NCI-H446 treated with DMSO at 0.1 percent for 48 hours (cell line): ENCODE data around the gene GTSF1L.

Source experiments
- DNase-seq: peaks from one replicate; lab custom pipeline; 2025; lab: John Stamatoyannopoulos, UW

GTSF1L gene

DNA sequence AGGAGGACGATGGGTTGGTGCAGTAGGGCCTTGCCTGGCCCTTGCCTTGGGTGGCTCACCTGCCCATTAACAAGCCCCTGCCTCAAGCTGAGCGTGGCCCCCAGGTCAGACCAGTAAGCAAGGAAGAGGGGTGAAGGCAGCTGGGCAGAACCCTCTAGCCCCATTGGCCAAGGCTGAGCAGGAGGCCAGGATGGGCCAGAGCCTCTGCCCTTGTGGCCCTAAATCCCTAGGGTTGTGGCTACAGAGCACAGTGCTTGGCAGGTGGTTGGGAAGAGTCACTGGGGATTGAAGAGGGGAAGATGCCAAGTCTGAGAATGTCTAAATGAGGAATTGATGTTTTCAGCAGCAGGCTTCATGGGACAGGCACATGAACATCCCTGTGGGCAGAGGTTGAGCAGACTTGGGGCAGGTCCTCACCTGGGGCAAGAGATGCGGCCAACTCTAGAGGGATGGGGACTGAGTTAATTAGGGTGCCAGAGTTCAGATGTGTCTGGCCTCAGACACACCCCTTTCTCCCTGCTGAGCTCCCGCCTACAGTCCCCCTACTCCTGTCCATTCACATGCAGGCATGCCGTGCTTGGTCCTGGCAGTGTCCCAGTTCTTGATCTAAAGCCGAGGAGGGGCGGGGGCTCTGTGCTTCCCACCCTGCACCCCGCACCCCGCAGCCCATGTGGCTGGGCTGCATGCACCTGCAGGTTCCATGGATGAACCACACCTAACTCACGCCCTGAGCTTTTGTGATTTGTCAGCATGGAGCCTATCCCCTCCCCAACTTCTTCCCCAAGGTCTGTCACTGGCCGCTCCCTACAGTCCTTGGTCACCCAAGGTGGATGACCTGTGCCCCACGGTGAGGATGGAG, 9.8 kb downstream of the GTSF1L start:
- no peak for DNase-seq

DNA sequence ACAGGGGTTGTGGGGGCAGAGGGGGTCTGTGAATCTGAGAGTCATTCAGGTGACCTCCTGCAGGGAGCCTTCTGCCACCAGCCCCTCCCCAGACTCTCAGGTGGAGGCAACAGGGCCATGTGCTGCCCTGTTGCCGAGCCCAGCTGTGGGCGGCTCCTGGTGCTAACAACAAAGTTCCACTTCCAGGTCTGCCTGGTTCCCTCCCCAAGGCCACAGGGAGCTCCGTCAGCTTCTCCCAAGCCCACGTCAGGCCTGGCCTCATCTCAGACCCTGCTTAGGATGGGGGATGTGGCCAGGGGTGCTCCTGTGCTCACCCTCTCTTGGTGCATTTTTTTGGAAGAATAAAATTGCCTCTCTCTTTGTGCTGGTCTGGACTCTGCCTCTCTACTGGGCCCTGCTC, 10.7 kb downstream of the GTSF1L start:
- no peak for DNase-seq

DNA sequence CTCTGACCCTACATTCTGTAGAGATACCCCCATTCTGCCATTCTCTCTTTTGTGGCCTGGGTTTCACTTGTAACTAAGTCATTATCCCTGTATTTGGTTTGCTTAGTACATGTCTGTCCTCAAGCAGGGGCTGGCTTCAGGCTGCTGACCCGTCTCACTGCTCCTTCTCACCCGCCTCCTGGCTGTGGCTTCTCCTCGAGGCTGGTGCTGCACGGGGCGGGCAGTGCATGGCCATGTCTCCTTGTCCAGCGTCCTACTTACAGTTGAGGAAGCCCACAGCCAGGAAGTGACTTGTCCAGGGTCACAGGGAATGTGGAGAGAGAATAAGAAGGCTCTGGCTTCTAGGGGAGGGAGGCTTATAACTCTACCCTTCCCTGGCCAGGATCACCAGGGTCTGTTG, 11.3 kb downstream of the GTSF1L start:
- no peak for DNase-seq

DNA sequence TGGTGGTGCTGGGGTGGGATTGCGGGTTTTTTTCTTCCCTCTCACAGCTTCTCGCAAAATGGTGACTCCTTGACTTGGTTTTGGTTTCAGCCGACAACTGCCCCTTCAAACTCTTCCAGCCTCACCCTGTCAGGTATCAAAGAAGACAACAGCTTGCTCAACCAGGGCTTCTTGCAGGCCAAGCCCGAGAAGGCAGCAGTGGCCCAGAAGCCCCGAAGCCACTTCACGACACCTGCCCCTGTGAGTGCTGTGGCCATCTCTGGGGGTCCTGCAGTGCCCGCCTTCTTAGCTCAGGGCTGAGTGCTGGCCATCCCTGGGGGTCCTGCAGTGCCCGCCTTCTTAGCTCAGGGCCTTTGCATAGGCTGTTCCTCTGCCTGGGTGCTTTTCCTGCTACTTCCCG, 11.8 kb downstream of the GTSF1L start:
- no peak for DNase-seq

DNA sequence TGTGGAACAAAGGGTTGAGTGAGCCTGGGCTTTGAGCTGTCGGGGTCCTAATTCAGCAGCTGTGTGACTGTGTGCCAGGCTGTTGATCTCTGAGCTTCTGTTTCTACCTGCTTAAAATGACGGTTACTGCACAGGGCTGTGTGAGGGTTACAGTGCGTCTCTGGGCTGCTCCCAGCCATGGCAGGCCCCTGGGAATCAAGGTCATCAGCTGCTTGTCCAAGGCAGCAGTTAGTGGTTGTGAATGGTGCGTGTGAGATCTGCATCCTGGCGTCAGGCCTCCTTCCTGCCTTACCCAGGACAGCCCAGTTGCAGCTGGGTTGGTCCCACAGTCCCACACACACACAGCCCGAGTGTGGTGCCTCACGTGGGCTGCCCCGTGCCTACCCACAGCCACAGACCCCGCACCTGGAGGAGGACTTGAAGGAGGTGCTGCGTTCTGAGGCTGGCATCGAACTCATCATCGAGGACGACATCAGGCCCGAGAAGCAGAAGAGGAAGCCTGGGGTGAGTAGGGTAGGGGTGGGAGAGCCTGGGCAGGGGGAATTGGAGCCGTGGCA, 15.6 kb downstream of the GTSF1L start:
- DNase-seq = no peak

DNA sequence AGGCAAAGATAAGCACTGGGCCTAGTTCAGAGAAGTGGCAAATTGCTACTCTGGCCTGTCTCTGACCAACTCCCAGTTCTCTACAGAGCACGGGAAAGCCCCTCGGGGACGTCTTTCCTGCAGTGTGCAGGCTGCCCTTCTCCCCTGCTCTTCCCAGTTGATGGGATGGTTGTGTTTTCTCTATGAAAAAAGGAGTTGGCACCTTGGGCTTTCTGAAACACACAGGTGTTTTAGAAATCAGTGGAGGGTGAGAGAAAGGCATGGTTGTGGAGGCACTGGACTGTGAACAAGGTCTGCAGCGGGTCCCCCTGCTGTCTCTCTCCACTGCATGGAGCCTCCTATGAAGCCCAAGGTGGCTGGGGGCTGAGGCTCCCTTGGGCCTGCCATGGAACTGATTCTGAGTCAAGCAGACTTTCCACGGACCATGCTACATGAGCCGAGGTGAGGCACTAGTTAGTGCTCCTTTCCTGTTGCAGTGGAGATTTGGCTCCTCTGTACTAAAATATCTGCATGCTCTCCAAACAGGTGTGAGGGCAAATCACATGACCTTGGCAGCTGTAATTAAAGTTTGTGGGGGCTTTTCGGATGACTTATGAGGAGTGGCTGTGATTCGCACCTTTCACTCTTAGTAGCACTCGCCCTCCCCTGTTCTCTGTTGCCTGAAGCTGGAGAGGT, 16.3 kb downstream of the GTSF1L start:
- no peak for DNase-seq

DNA sequence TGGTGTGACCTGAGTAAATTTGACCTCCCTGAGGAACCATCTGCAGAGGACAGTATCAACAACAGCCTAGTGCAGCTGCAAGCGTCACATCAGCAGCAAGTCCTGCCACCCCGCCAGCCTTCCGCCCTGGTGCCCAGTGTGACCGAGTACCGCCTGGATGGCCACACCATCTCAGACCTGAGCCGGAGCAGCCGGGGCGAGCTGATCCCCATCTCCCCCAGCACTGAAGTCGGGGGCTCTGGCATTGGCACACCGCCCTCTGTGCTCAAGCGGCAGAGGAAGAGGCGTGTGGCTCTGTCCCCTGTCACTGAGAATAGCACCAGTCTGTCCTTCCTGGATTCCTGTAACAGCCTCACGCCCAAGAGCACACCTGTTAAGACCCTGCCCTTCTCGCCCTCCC, 24.3 kb downstream of the GTSF1L start:
- DNase-seq = no peak

DNA sequence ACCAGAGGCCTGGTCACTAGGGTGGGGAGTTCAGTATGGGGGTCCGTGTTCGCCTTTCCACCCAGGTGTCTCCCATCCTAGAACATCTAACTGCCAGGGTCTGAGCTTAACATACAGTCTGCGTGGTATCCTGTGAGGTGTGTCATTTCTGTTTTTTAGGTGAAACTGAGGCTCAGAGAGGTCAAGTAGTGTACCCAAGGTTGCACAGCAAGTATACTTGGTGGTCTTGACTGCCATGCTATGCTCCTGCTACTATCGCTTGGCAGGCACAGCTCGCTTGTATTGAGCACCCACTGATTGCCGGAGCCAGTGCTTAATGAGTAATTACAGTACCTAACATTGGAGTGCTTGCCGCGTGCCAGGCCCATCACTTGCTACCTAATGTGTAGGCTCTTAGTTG, 26.2 kb downstream of the GTSF1L start:
- no peak for DNase-seq

DNA sequence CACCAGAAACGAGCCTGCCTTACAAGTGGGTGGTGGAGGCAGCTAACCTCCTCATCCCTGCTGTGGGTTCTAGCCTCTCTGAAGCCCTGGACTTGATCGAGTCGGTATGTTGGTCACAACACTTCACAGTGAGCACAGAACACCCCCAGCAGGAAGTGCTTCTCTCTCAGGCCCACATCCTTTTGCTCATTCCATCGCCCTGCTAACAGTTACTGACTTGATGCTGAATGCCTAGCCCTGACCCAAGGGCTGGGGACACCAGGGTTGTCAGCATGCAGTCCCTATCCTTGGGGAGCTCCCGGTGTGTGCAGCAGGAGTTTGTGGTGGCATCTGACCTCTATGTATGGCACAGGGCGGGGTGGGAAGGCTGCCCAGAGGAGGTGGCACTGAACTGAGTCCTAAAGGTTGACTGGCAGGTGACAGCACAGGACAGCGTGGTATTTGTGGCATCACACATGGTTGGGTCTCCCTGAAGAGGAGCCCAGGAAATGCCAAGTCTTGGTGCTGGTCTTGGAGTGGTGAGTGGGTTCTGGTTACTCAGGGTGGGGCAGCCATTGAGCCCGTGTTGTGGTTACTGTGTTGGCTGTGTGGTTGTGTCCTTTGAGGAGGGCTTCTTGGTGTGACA, 26.7 kb downstream of the GTSF1L start:
- DNase-seq = no peak

DNA sequence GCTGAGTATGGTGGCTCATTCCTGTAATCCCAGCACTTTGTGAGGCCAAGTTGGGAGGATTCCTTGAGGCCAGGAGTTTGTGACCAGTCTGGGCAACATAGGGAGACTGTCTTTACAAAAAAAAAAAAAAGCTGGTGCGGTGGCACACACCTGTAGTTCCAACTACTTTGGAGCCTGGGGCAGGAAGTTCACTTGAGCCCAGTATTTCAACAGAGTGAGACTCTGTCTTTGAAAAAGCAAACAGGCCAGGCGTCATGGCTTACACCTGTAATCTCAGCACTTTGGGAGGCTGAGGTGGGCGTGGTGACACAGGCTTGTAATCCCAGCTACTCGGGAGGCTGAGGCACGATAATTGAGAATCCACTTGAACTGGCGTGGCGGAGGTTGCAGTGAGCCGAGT, 31.2 kb downstream of the GTSF1L start:
- DNase-seq = no peak

DNA sequence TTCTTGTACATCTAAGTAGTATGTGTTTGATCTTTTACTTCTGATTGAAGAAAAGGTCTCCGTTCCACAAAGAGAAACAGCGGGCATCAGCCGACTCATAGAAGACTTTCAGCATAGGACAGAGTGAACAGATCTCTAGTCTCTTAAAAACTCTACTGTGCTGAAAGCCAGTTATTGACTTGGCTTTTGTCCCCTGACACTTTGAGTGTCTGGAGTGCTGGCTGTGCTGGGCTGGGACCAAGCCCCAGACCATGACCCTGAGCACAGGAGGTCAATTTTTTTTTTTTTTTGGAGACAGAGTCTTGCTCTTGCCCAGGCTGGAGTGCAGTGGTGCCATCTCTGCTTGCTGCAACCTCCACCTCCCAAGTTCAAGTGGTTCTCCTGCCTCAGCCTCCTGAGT, 32.0 kb downstream of the GTSF1L start:
- no peak for DNase-seq

DNA sequence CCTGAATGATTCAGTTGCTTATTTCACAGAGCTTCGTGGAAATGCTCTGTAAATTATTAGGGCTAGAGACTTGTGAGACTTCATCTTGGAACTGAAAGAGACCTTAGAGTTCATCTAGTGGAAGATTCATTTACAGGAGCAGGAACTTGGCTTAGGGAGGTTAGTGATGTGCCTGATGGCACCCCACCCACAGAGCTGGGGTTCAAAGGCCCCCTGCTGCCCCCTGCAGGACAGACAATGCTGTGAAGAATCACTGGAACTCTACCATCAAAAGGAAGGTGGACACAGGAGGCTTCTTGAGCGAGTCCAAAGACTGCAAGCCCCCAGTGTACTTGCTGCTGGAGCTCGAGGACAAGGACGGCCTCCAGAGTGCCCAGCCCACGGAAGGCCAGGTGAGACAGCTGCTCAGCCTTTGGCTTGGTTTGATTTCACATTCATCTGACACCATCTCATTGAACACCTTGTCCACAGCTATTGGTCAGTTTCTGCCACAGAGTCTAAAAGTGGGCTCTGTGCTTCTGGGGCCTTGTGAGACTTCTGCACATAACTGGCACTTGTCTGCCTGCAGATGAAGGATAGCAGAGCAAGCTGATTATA, 34.8 kb downstream of the GTSF1L start:
- DNase-seq = no peak

DNA sequence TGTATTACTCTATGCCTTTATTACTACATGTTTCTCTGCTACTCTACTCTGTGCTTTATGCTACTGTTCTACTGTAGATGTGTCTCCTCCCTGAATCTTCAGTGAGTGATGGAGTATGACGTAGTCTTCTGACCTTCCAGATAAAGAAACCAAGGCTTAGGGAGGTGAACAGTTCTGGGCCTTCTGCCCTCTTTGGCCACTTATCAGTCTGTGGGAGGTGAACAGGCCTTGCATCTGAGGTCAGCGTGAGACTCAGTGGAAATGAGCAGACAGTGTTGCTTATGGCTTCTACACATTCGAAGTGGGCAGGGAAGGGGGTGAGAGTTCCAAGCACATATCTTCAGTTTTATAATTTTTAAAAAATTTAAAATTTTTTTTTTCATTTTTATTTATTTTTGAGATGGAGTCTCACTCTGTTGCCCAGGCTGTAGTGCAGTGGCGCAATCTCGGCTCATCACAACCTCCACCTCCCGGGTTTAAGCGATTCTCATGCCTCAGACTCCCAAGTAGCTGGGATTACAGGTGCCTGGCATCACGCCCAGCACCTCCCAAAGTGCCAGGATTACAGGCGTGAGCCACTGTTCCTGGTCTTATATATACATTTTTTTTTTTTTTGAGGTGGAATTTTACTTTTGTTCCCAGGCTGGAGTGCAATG, 35.7 kb downstream of the GTSF1L start:
- DNase-seq = no peak

DNA sequence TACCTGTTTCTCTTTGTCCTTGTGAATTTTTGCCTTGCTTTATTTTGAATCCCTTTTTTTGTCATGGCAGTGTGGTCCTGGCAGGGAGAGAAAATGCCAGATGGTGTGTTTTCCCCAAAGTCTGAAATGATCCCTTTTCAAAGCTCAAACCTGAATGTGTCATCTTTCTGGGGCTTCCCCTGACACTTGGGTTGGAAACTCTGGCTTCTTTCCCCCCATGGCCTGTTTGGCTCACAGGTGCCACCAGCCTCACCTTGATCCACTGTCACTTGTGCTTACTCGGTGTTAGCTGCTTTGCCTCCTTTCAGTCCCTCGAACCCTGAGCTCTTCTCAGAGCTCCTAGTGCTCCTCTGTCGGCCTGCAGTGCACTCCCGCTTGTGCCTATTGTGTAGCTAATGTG, 37.6 kb downstream of the GTSF1L start:
- no peak for DNase-seq

DNA sequence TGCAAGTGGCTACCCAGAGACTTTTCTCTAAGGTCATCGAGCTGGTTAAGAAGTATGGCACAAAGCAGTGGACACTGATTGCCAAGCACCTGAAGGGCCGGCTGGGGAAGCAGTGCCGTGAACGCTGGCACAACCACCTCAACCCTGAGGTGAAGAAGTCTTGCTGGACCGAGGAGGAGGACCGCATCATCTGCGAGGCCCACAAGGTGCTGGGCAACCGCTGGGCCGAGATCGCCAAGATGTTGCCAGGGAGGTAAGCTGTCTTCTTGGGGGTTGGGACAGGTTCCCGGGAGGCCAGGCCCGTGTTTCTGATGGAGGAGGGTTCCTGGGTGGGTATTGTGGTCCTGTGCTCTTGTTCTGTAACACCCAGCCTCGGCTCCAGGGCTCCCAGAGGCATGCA, 40.0 kb downstream of the GTSF1L start:
- no peak for DNase-seq

DNA sequence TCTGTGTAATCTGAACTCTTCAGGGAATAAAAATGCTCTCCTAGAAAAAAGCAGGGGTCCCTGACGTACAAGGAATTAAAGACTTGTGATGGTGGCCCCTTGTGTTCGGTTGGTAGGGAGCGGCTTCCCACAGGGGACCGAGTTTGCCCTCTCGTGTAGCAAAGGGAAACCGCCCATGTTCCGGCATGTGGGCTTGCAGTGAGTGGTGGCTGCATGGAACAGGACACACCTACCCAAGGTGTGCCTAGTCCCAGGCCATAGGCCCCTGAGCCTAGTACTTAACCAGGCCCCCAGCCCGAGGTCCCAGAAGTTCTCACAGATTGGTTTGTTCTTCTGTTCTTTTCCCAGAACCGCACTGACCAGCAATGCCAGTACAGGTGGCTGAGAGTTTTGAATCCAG, 44.4 kb downstream of the GTSF1L start:
- no peak for DNase-seq

DNA sequence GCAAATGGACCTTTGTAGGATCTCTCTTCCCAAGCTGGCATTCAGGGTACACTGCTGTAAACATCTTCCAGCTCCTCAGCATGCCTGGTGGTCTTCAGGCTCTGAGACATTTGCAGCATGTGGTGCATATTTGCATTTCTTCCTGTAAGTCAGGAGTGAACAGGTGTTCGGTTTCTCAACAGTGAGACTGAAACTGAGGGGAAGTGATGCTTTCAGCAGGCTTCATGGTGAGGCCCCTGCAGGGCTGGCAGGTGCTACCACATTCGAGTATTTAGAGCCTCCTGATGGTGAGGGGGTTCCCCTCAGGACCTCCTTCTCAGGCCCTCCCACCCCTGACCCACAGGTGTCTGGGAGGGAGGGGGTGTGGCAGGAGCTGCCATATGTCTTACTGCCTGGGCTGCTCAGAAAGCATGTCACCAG, 44.8 kb downstream of the GTSF1L start:
- no peak for DNase-seq

DNA sequence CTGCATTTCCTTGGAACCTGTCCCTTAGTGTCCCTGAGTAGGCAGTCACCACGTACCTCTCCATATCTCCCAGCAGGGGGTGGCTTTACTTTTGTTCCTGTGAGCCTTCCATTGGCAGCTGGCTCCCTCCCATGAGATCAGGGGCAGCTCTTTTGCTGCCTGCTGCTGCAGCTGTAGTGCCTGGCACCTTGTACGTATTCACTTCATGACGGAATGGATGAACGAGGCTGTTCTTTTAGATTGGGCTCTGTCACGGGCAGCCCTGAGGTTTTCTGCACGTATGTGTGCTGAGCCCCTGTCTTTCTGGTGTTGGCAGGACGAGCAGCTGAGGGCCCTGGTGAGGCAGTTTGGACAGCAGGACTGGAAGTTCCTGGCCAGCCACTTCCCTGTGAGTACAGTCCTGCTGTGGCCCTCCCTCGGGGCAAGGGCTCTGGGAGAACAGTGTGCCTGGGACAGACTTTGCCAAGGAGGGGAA, 45.3 kb downstream of the GTSF1L start:
- no peak for DNase-seq

DNA sequence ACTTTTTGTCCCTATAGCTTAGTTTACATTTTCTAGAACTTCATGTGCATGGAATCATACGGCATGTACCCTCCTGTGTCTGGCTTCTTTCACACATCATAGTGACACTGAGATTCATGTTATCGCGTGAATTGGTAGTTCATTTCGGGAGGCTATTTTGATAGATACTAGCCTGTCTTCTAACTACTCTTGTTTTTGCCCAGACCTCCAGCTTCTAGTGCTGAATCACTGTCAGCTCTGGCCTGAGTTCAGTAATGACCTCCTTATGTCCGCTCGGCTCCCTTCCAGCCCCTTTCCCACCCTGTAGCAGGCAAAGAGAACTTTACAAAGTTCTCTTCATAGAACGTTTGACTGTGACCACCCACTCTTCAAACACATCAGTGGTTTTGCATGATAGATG, 45.8 kb downstream of the GTSF1L start:
- DNase-seq = no peak

DNA sequence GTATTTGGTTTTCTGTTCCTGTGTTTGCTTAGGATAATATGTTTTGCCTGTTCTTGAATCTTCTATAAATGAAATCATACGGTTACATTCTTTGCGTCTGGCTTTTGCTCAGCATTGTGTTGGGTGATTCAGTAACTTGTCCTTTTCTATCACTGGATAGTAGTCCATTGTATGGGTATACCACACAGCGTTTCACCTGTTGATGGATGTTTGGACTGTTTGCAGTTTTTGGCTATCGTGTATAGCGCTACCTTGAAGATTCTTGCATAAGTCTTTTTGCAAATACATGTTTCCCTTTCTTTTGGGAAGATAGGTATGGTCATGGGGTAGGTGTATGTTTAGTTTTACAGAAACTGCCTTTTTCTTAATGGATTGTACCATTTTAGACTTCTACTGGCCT, 50.4 kb downstream of the GTSF1L start:
- DNase-seq = no peak
